Measurements from ENCODE around the gene MREG. TPM values are rescaled to one million over a fixed set of nuclear protein-coding genes. Genes with fewer than 3 reads are reported as not detected.
A peak's percentile ranks its signal among the peaks of the same experiment; 100 is the strongest.

The MREG gene
- total and polyA plus RNA-seq, 3 donors from 2014 or later, result 3.0 to 5.2 (median 4.3) TPM

GRCh38 chr2:216044883-216045486 lies 31.6 kb upstream of the MREG start:
- Histone ChIP-seq H3K27me3 (no peaks in the 10 kb centered on the region), H3K4me3 (no peak overlapping the region), H3K27ac (no peak overlapping the region), H3K4me1 (no peaks in the 10 kb centered on the region), H3K9me3 (no peaks in the 10 kb centered on the region), H3K36me3 (ENCODE audit: low read depth, missing control alignments) (no peaks in the 10 kb centered on the region)
- TF ChIP-seq POLR2A (IDR thresholded peaks at IDR 0.05) (no peak), CTCF (IDR thresholded peaks at IDR 0.05) (no peak)
- WGBS, 2 donors, result 63 to 77% methylated on average over 5 of the region's 5 CpGs
- no peak for DNase-seq
- intact Hi-C loops (cut with DNase I; ENCODE audit: low total_unique reads), result no loop called here

- H3K4me3 ChIP-seq, result no peak overlapping the region
- H3K9me3 ChIP-seq, result no peaks in the 10 kb centered on the region
- H3K4me1 ChIP-seq, result no peaks in the 10 kb centered on the region
- H3K27me3 ChIP-seq, result no peaks in the 10 kb centered on the region
- intact Hi-C loops (cut with DNase I; ENCODE audit: low total_unique reads), result no loop called here
- H3K27ac ChIP-seq, result no peak overlapping the region
- DNase-seq, result no peak
- WGBS, 2 donors, result 96 to 97% methylated on average over 5 of the region's 5 CpGs
- TF ChIP-seq POLR2A (IDR thresholded peaks at IDR 0.05), result no peak
- TF ChIP-seq CTCF (IDR thresholded peaks at IDR 0.05), result no peak
- no peaks in the 10 kb centered on the region for H3K36me3 ChIP-seq (ENCODE audit: low read depth, missing control alignments)
These were observed 30.6 kb upstream of the MREG start for GRCh38 chr2:216043949-216044348.

- Histone ChIP-seq H3K27me3 (no peaks in the 10 kb centered on the region), H3K9me3 (no peaks in the 10 kb centered on the region), H3K36me3 (ENCODE audit: low read depth, missing control alignments) (no peaks in the 10 kb centered on the region), H3K27ac (no peak overlapping the region), H3K4me3 (no peak overlapping the region), H3K4me1 (no peaks in the 10 kb centered on the region)
- 93% methylated on average over 2 of the region's 2 CpGs for WGBS, 2 donors
- TF ChIP-seq CTCF (IDR thresholded peaks at IDR 0.05) (no peak), POLR2A (IDR thresholded peaks at IDR 0.05) (no peak)
- DNase-seq, result no peak
- intact Hi-C loops (cut with DNase I; ENCODE audit: low total_unique reads), result no loop called here
These were observed 28.1 kb upstream of the MREG start for GRCh38 chr2:216041438-216041837.

GRCh38 chr2:216039918-216040317 lies 26.6 kb upstream of the MREG start:
- Histone ChIP-seq H3K27me3 (no peaks in the 10 kb centered on the region), H3K27ac (no peak overlapping the region), H3K9me3 (no peaks in the 10 kb centered on the region), H3K4me1 (no peaks in the 10 kb centered on the region), H3K36me3 (ENCODE audit: low read depth, missing control alignments) (no peaks in the 10 kb centered on the region), H3K4me3 (no peak overlapping the region)
- no peak for TF ChIP-seq POLR2A (IDR thresholded peaks at IDR 0.05)
- intact Hi-C loops (cut with DNase I; ENCODE audit: low total_unique reads), result no loop called here
- no peak for DNase-seq
- 95 to 99% methylated on average over 3 of the region's 3 CpGs for WGBS, 2 donors

GRCh38 chr2:216034065-216034464 lies 20.7 kb upstream of the MREG start:
- H3K27ac ChIP-seq, result no peak overlapping the region
- H3K4me1 ChIP-seq, result no peaks in the 10 kb centered on the region
- H3K4me3 ChIP-seq, result no peak overlapping the region
- 71 to 74% methylated on average over 1 of the region's 1 CpG for WGBS, 2 donors
- TF ChIP-seq CTCF (IDR thresholded peaks at IDR 0.05) (peak; percentile 60 to 91 (median 83)), POLR2A (IDR thresholded peaks at IDR 0.05) (no peak)
- intact Hi-C loops (cut with DNase I; ENCODE audit: low total_unique reads), result no loop called here
- no peaks in the 10 kb centered on the region for H3K27me3 ChIP-seq
- H3K36me3 ChIP-seq (ENCODE audit: low read depth, missing control alignments), result no peaks in the 10 kb centered on the region
- DNase-seq, result peak; percentile 88
- no peaks in the 10 kb centered on the region for H3K9me3 ChIP-seq

Data from testis (tissue), 3 donors.